ENCODE data around the gene WBP11. TPM values are rescaled to one million over a fixed set of nuclear protein-coding genes. Genes with fewer than 3 reads are reported as not detected.

The WBP11 gene
- total RNA-seq, 1 donor from 2014 or later = 54.6 TPM

DNA sequence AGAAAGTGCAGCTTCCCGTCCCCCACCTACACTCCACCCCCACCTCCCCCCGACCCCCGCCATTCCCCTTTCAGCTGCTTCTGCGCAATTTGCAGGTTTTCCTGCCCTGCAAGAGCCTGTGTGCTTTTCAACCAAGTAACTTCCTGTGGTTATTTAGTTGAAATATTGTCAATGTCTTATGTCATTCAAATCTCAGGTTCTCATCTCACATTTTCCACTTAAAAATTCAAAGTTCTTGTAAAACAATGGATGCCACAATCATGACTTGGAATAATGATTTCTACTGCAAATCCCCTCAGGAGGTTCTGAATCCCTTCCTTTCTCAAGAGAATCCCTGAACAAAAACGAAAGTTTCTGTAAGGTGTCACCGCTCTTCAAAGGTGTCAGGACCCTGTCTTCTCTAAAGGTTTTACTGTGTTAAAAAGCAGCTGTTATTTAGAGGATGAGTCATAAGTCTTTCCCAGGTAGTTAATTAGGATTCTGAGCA, 31.6 kb downstream of the WBP11 start:
- no peak for DNase-seq
- peaks cover 10% of the 10 kb centered on the region for H3K27me3 Mint-ChIP-seq (ENCODE audit: unreplicated experiment)
- no peaks in the 10 kb centered on the region for H3K36me3 Mint-ChIP-seq (ENCODE audit: unreplicated experiment)
- TF ChIP-seq CTCF (IDR thresholded peaks at IDR 0.05; ENCODE audit: partially characterized antibody, unreplicated experiment) = no peak
- peaks cover under 1% of the 10 kb centered on the region for H3K4me1 Mint-ChIP-seq (ENCODE audit: low read depth, unreplicated experiment)
- H3K4me3 Mint-ChIP-seq (ENCODE audit: unreplicated experiment) = peak overlapping the region; percentile 42
- no peak overlapping the region for H3K27ac Mint-ChIP-seq (ENCODE audit: unreplicated experiment)
- peaks cover 21% of the 10 kb centered on the region for H3K9me3 Mint-ChIP-seq (ENCODE audit: unreplicated experiment)

- Mint-ChIP-seq H3K27ac (ENCODE audit: unreplicated experiment) (peak overlapping the region; percentile 86), H3K27me3 (ENCODE audit: unreplicated experiment) (peaks cover 10% of the 10 kb centered on the region), H3K9me3 (ENCODE audit: unreplicated experiment) (peaks cover 21% of the 10 kb centered on the region), H3K4me1 (ENCODE audit: low read depth, unreplicated experiment) (no peaks in the 10 kb centered on the region), H3K36me3 (ENCODE audit: unreplicated experiment) (no peaks in the 10 kb centered on the region), H3K4me3 (ENCODE audit: unreplicated experiment) (peak overlapping the region; percentile 97)
- TF ChIP-seq CTCF (IDR thresholded peaks at IDR 0.05; ENCODE audit: partially characterized antibody, unreplicated experiment) = no peak
- DNase-seq = peak; percentile 78
Observed at GRCh38 chr12:14770496-14771461, 32.5 kb downstream of the WBP11 start.

- DNase-seq = peak; percentile 86
- Mint-ChIP-seq H3K27ac (ENCODE audit: unreplicated experiment) (peak overlapping the region; percentile 86), H3K36me3 (ENCODE audit: unreplicated experiment) (no peaks in the 10 kb centered on the region), H3K9me3 (ENCODE audit: unreplicated experiment) (peaks cover 19% of the 10 kb centered on the region), H3K4me1 (ENCODE audit: low read depth, unreplicated experiment) (no peaks in the 10 kb centered on the region), H3K4me3 (ENCODE audit: unreplicated experiment) (peak overlapping the region; percentile 97), H3K27me3 (ENCODE audit: unreplicated experiment) (peaks cover 10% of the 10 kb centered on the region)
- peak; percentile 81 for TF ChIP-seq CTCF (IDR thresholded peaks at IDR 0.05; ENCODE audit: partially characterized antibody, unreplicated experiment)
Observed at GRCh38 chr12:14769969-14770495, 33.2 kb downstream of the WBP11 start.

GRCh38 chr12:14769466-14769968, 33.8 kb downstream of the WBP11 start:
- Mint-ChIP-seq H3K27ac (ENCODE audit: unreplicated experiment) (peak overlapping the region; percentile 86), H3K36me3 (ENCODE audit: unreplicated experiment) (no peaks in the 10 kb centered on the region), H3K4me1 (ENCODE audit: low read depth, unreplicated experiment) (no peaks in the 10 kb centered on the region), H3K4me3 (ENCODE audit: unreplicated experiment) (peak overlapping the region; percentile 97), H3K27me3 (ENCODE audit: unreplicated experiment) (peaks cover 9% of the 10 kb centered on the region), H3K9me3 (ENCODE audit: unreplicated experiment) (peaks cover 17% of the 10 kb centered on the region)
- peak; percentile 66 for DNase-seq
- no peak for TF ChIP-seq CTCF (IDR thresholded peaks at IDR 0.05; ENCODE audit: partially characterized antibody, unreplicated experiment)
